A673 (cell line): ENCODE measurements around the gene VSIG1. TPM values are rescaled to one million over a fixed set of nuclear protein-coding genes. Genes with fewer than 3 reads are reported as not detected.

Experiments
- BruUV-seq: library from RNA; stranded (reverse); fragments of 400-500 nt; replicated peaks from 2 replicates; lab custom pipeline; 2021; lab: Mats Ljungman, UMichigan
- CTCF ChIA-PET: fragments of 300-600 bp; sonication (Branson Sonifier 250); formaldehyde crosslinking; loops from one replicate; lab custom pipeline; 2022; ENCODE audit warnings: antibody characterized with exemption; lab: Charles Lee
- POLR2A ChIA-PET: fragments of 300-600 bp; sonication (Branson Sonifier 250); formaldehyde crosslinking; loops from one replicate; lab custom pipeline; 2022; ENCODE audit warnings: antibody characterized with exemption; ENCODE audit not compliant: low non-redundant PET; lab: Charles Lee
- DNase-seq: peaks from one replicate; pipeline ENCODE4 v3.0.0-alpha.2; 2015; ENCODE audit warnings: low spot score
- H3K27ac ChIP-seq: fragments of 200-600 bp; sonication (generic); 2 replicates; pipeline ENCODE4 v1.5.1; 2016; ENCODE audit warnings: mixed run types, low read depth, mild to moderate bottlenecking, mixed read lengths, antibody characterized with exemption, low read length; ENCODE audit not compliant: poor library complexity, severe bottlenecking
- H3K27me3 ChIP-seq: fragments of 200-600 bp; sonication (generic); replicated peaks from 2 replicates; pipeline ENCODE4 v1.6.1; 2017; ENCODE audit warnings: mixed run types, low read depth, mild to moderate bottlenecking, mixed read lengths, antibody characterized with exemption, low read length; ENCODE audit not compliant: insufficient read depth, poor library complexity
- H3K36me3 ChIP-seq: fragments of 200-600 bp; sonication (generic); 2 replicates; pipeline ENCODE4 v1.6.1; 2016; ENCODE audit warnings: mixed run types, mild to moderate bottlenecking, mixed read lengths, antibody characterized with exemption, low read length; ENCODE audit not compliant: insufficient read depth, poor library complexity, severe bottlenecking
- H3K4me1 ChIP-seq: fragments of 200-600 bp; sonication (generic); 2 replicates; pipeline ENCODE4 v1.6.1; 2017; ENCODE audit warnings: mixed run types, mild to moderate bottlenecking, mixed read lengths, antibody characterized with exemption, low read length; ENCODE audit not compliant: insufficient read depth, poor library complexity, severe bottlenecking
- H3K4me3 ChIP-seq: fragments of 200-600 bp; sonication (generic); 2 replicates; pipeline ENCODE4 v1.5.1; 2016; ENCODE audit warnings: low read depth, mixed run types, mild to moderate bottlenecking, mixed read lengths, low read length; ENCODE audit not compliant: poor library complexity, severe bottlenecking
- H3K9me3 ChIP-seq: fragments of 200-600 bp; sonication (generic); 2 replicates; pipeline ENCODE4 v1.6.1; 2016; ENCODE audit warnings: mixed run types, low read depth, mild to moderate bottlenecking, mixed read lengths, antibody characterized with exemption, low read length; ENCODE audit not compliant: poor library complexity, severe bottlenecking
- EZH2 ChIP-seq: fragments of 200-600 bp; sonication (generic); IDR thresholded peaks from 2 replicates; pipeline ENCODE4 v1.6.1; 2017; ENCODE audit warnings: borderline replicate concordance, low read depth, mild to moderate bottlenecking, mixed read lengths, antibody characterized with exemption, low read length; ENCODE audit not compliant: poor library complexity, severe bottlenecking
- intact Hi-C: fragments of 100-400 bp; cut with micrococcal nuclease; formaldehyde crosslinking; loops from one replicate; pipeline ENCODE4 v1.10.0; 2022; ENCODE audit not compliant: unreplicated experiment
- total RNA-seq: library from RNA; stranded (reverse); gene quantifications from 2 replicates; pipeline ENCODE4 v1.2.3, GENCODE V29; 2021
- TF ChIP-seq, protein P1 (sequence below): fragments of 300-800, 200-600 bp; sonication (generic); conservative IDR thresholded peaks from 2 replicates; pipeline ENCODE4 v1.5.1; 2017; ENCODE audit warnings: low read depth, mild to moderate bottlenecking, antibody characterized with exemption, low read length, moderate library complexity, mixed read lengths

The VSIG1 gene
- total RNA-seq, 1 experiment from 2014 or later: not detected

DNA sequence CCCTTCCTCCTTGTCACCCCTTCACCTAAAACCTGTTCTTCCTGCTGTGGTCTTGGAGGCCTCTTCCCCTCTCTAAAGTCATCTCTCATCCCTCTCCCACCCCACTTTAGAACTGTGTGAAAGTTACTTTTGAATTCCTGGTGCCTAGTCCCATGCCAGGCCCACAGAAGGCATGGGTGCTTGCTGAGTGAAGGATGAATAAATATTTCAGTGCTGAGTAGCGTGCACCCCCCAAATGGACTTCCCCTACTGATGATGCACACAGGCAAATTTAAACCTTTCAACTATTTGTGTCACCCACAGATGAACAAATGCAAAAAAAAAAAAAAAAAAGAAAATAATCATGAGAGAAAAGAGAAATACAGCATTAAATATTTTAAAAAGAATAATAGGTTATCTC, 26.7 kb downstream of the VSIG1 start:
- Histone ChIP-seq H3K9me3 (no peaks in the 10 kb centered on the region), H3K36me3 (no peaks in the 10 kb centered on the region), H3K27ac (no peak overlapping the region), H3K4me1 (no peaks in the 10 kb centered on the region), H3K27me3 (peaks cover 25% of the 10 kb centered on the region), H3K4me3 (no peak overlapping the region)
- ChIA-PET CTCF (no interaction called here), POLR2A (no interaction called here)
- TF ChIP-seq, protein P1, sequence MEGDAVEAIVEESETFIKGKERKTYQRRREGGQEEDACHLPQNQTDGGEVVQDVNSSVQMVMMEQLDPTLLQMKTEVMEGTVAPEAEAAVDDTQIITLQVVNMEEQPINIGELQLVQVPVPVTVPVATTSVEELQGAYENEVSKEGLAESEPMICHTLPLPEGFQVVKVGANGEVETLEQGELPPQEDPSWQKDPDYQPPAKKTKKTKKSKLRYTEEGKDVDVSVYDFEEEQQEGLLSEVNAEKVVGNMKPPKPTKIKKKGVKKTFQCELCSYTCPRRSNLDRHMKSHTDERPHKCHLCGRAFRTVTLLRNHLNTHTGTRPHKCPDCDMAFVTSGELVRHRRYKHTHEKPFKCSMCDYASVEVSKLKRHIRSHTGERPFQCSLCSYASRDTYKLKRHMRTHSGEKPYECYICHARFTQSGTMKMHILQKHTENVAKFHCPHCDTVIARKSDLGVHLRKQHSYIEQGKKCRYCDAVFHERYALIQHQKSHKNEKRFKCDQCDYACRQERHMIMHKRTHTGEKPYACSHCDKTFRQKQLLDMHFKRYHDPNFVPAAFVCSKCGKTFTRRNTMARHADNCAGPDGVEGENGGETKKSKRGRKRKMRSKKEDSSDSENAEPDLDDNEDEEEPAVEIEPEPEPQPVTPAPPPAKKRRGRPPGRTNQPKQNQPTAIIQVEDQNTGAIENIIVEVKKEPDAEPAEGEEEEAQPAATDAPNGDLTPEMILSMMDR: no peak
- no peak for TF ChIP-seq EZH2
- no peak for DNase-seq
- no TSS peak for BruUV-seq
- intact Hi-C loops: no loop called here

DNA sequence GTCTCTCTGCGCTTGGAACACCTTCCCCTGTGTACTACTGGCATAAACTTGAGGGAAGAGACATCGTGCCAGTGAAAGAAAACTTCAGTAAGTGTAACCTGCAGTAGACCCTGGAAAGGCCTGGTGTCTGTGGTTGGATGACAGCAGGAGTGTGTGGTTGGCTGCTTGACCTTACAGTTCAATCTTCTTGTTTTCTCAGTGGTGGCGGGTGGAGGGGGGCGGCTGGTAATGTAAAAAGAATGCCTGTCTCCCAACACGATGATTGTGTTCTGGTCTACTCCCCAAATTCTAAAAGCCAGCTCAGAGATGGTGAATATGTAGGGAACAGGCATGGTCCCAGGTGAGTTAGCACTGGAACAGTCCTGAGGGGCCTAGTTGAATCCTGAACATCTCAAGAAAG, 27.9 kb downstream of the VSIG1 start:
- H3K4me1 ChIP-seq: no peaks in the 10 kb centered on the region
- intact Hi-C loops: no loop called here
- no peaks in the 10 kb centered on the region for H3K9me3 ChIP-seq
- H3K27me3 ChIP-seq: peaks cover 21% of the 10 kb centered on the region
- CTCF ChIA-PET: no interaction called here
- H3K27ac ChIP-seq: no peak overlapping the region
- DNase-seq: no peak
- POLR2A ChIA-PET: no interaction called here
- H3K4me3 ChIP-seq: no peak overlapping the region
- H3K36me3 ChIP-seq: no peaks in the 10 kb centered on the region
- no TSS peak for BruUV-seq
- TF ChIP-seq, protein P1: no peak
- no peak for TF ChIP-seq EZH2

DNA sequence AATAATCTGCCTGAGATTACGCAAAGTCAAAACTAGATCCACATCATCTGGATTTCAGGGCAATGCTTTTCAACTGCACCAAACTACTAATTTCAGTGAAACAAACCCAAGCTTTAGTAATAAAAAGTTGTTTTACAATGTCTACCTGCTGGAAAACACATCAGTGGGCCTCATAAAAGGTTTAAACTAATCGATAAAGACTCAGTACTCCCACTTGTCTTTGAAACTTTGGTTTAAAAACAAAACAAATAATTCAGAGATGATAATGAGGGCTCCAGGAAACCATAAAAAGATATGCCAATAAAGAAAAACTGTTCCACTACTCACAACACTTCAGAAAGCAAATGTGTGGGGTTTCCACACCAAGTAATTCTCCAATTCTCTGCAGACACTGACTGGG, 36.2 kb downstream of the VSIG1 start:
- Histone ChIP-seq H3K4me3 (no peak overlapping the region), H3K9me3 (no peaks in the 10 kb centered on the region), H3K27me3 (peaks cover 4% of the 10 kb centered on the region), H3K4me1 (no peaks in the 10 kb centered on the region), H3K27ac (no peak overlapping the region), H3K36me3 (peaks cover 10% of the 10 kb centered on the region)
- intact Hi-C loops: no loop called here
- TF ChIP-seq, protein P1: no peak
- TF ChIP-seq EZH2: no peak
- CTCF ChIA-PET: no interaction called here
- DNase-seq: no peak
- no TSS peak for BruUV-seq
- POLR2A ChIA-PET: no interaction called here
